HG02642 (cell line): ENCODE measurements around the gene TUFM.
A peak's percentile ranks its signal among the peaks of the same experiment; 100 is the strongest.
"Not testable (repeated sequence)": the region's sequence is repeated elsewhere in the genome, so short reads cannot be mapped to it uniquely, and the experiment has no call there.

ENCODE experiments used
- ATAC-seq: cut with Tn5 transposase; IDR thresholded peaks from one replicate; pipeline ENCODE4 v1.9.1; 2021; ENCODE audit warnings: mild to moderate bottlenecking; ENCODE audit not compliant: unreplicated experiment, poor library complexity

Gene TUFM

DNA sequence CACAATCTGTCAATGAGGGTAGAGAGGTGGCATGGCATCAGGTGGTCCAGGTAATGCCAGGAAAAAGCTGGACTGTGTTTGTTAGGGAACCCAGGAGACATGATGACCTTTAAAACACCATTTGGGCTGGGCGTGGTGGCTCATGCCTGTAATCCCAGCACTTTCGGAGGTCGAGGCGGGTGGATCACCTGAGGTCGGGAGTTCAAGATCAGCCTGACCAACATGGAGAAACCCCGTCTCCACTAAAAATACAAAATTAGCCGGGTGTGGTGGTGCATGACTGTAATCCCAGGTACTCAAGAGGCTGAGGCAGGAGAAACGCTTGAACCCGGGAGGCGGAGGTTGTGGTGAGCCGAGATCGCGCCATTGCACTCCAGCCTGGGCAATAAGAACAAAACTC lies 25.6 kb downstream of the TUFM start:
- ATAC-seq: not testable (repeated sequence)

GRCh38 chr16:28820016-28820415 lies 26.1 kb downstream of the TUFM start:
- ATAC-seq: no peak

- not testable (repeated sequence) for ATAC-seq
Observed at GRCh38 chr16:28807445-28808120, 38.6 kb downstream of the TUFM start.

DNA sequence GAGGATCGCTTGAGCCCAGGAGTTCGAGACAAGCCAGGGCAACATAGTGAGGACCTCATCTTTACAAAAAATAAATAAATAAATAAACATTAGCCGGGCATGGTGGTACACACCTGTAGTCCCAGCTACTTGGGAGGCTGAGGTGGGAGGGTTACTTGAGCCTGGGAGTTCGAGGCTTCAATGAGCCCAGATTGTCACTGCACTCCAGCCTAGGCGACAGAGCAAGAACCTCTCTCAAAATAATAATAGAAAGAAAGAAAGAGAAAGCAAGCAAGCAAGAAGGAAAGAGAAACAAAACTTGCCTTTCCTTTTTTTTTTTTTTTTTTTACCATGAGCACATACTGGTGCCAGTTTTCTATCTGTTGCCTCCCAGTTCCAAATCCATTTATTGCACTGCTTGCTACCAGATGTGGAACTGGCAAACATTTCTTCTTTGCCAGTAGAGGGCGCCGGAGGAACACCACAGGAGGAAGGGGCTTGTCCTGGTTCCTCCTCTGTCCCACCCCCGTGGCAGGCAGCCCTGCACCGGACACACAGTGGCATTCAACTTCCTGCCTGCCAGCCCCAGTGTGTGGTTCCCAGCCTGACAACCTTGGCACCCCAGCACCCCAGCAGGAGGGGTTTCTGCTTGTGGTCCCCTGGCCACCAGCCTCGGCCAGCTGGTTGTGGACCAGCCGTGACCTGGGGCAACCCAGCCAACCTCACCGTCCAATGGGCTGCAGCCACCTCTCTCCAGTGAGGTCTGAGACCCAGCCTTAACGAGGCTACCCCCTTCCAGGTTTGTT lies 43.7 kb downstream of the TUFM start:
- ATAC-seq: peak; percentile 81
